K562 (cell line): ENCODE measurements around the gene ZC3H18. TPM values are rescaled to one million over a fixed set of nuclear protein-coding genes. Genes with fewer than 3 reads are reported as not detected.

Source experiments
- ASH1L ChIP-seq: fragments of 450-650 bp; IDR thresholded peaks from 2 replicates; pipeline ENCODE4 v1.6.1; 2018; ENCODE audit warnings: borderline replicate concordance, mild to moderate bottlenecking, low read depth; ENCODE audit not compliant: partially characterized antibody
- CC2D1A ChIP-seq: fragments of 450-650 bp; IDR thresholded peaks from 2 replicates; pipeline ENCODE4 v1.6.1; 2017; ENCODE audit warnings: mild to moderate bottlenecking
- CEBPB ChIP-seq: fragments of 450-650 bp; IDR thresholded peaks from 2 replicates; pipeline ENCODE4 v1.6.1; 2016; ENCODE audit warnings: missing genetic modification characterization, missing compliant biosample characterization
- CSDE1 ChIP-seq, 2 experiments: fragments of 450-650 bp; IDR thresholded peaks; 2 replicates each; pipeline ENCODE4 v1.6.1; 2016; ENCODE audit warnings: mild to moderate bottlenecking in 1 of 2
- FOS ChIP-seq: IDR thresholded peaks from 3 replicates; pipeline ENCODE4 v1.6.1; 2011; ENCODE audit not compliant: insufficient read length; ENCODE audit errors: extremely low read depth
- FOXJ2 ChIP-seq: fragments of 200-800 bp; sonication (Bioruptor generic); IDR thresholded peaks from 2 replicates; pipeline ENCODE4 v1.6.1; 2016; ENCODE audit warnings: missing genetic modification characterization, missing compliant biosample characterization
- HDAC2 ChIP-seq: fragments of 450-650 bp; IDR thresholded peaks from 2 replicates; pipeline ENCODE4 v1.6.1; 2016; ENCODE audit warnings: mild to moderate bottlenecking
- HDAC8 ChIP-seq: fragments of 450-650 bp; IDR thresholded peaks from 2 replicates; pipeline ENCODE4 v1.6.1; 2016; ENCODE audit warnings: mild to moderate bottlenecking, missing genetic modification characterization, moderate library complexity, missing compliant biosample characterization
- HIVEP1 ChIP-seq: fragments of 250-450 bp; sonication (Bioruptor Pico); IDR thresholded peaks from 2 replicates; pipeline ENCODE4 v1.4.0; 2020; ENCODE audit warnings: mild to moderate bottlenecking
- HMGN3 ChIP-seq: IDR thresholded peaks from 2 replicates; pipeline ENCODE4 v1.6.1; 2011; ENCODE audit warnings: borderline replicate concordance, low read depth, mild to moderate bottlenecking, mixed read lengths, low read length; ENCODE audit not compliant: insufficient read length; ENCODE audit errors: extremely low read depth
- MAFK ChIP-seq: IDR thresholded peaks from 2 replicates; pipeline ENCODE4 v1.6.1; 2011; ENCODE audit warnings: low read length, improper control_type of control experiment
- NCOA1 ChIP-seq: fragments of 450-650 bp; IDR thresholded peaks from 2 replicates; pipeline ENCODE4 v1.6.1; 2016; ENCODE audit warnings: low read depth
- PHF20 ChIP-seq: fragments of 450-650 bp; IDR thresholded peaks from 2 replicates; pipeline ENCODE4 v1.6.1; 2018; ENCODE audit not compliant: partially characterized antibody
- PTBP1 ChIP-seq: fragments of 200-400 bp; formaldehyde crosslinking; IDR thresholded peaks from 2 replicates; pipeline ENCODE4 v1.6.1; 2017; ENCODE audit warnings: low read depth, low read length
- RBFOX2 ChIP-seq: fragments of 200-400 bp; formaldehyde crosslinking; IDR thresholded peaks from 2 replicates; pipeline ENCODE4 v1.6.1; 2017; ENCODE audit warnings: low read depth, mild to moderate bottlenecking, low read length, moderate library complexity
- RUNX1 ChIP-seq: sonication (generic); IDR thresholded peaks from 2 replicates; pipeline ENCODE4 v1.6.1; 2016; ENCODE audit warnings: antibody characterized with exemption, low read depth
- SMAD1 ChIP-seq: fragments of 150-350 bp; IDR thresholded peaks from 2 replicates; pipeline ENCODE4 v1.6.1; 2014; ENCODE audit warnings: low read length, low read depth; ENCODE audit not compliant: partially characterized antibody
- SOX6 ChIP-seq: fragments of 450-650 bp; IDR thresholded peaks from 2 replicates; pipeline ENCODE4 v1.6.1; 2014; ENCODE audit warnings: mild to moderate bottlenecking
- SP1 ChIP-seq: sonication (generic); formaldehyde crosslinking; IDR thresholded peaks from 2 replicates; pipeline ENCODE4 v1.8.1; 2022; ENCODE audit warnings: mild to moderate bottlenecking, missing genetic modification reagents
- SREBF1 ChIP-seq: fragments of 150-350 bp; IDR thresholded peaks from 2 replicates; pipeline ENCODE4 v1.6.1; 2014; ENCODE audit warnings: antibody characterized with exemption, low read depth, low read length, borderline replicate concordance
- TCFL5 ChIP-seq: fragments of 250-450 bp; sonication (Bioruptor Pico); conservative IDR thresholded peaks from 2 replicates; pipeline ENCODE4 v1.6.1; 2021; ENCODE audit warnings: mild to moderate bottlenecking, moderate library complexity, matching md5 sums
- ZNF324 ChIP-seq: fragments of 250-450 bp; sonication (Bioruptor Pico); IDR thresholded peaks from 2 replicates; pipeline ENCODE4 v1.4.0; 2020; ENCODE audit warnings: mild to moderate bottlenecking
- ZNF354B ChIP-seq: fragments of 250-450 bp; sonication (Bioruptor Pico); IDR thresholded peaks from 2 replicates; pipeline ENCODE4 v1.4.0; 2020
- ZNF57 ChIP-seq: fragments of 450-650 bp; formaldehyde crosslinking; IDR thresholded peaks from 2 replicates; pipeline ENCODE4 v1.4.0; 2020; ENCODE audit warnings: mild to moderate bottlenecking, moderate library complexity
- polyA plus RNA-seq, 8 experiments: library from polyadenylated mRNA; depleted of rRNA in 4 of 8; stranded (reverse) in 5 of 8; unstranded in 3 of 8; fragments of >200 nt; fragmentation: Nextera tagmentation in 2 of 8; fragmentation: Illumina TruSeq in 1 of 8; extraction: Ambion mirVana in 2 of 8; extraction: Trizol in 1 of 8; gene quantifications; 2 replicates each; pipeline versions ENCODE4 v1.2.1 to v1.2.3, GENCODE V29; 2011 to 2014; ENCODE audit warnings: inconsistent platforms in 1 of 8, missing spikeins in 1 of 8
- total RNA-seq, 7 experiments: library from RNA; depleted of rRNA in 6 of 7; stranded (reverse); fragments of >200 nt in 6 of 7; fragmentation: Illumina TruSeq in 2 of 7; extraction: Trizol in 2 of 7; gene quantifications; 2 replicates each; pipeline versions ENCODE4 v1.2.1 to v1.2.3, GENCODE V29; 2011 to 2021; ENCODE audit warnings: low replicate concordance in 1 of 7
- TF ChIP-seq, protein P1 (sequence below), 2 experiments: fragments of 450-650 bp; IDR thresholded peaks; 2 replicates each; pipeline ENCODE4 v1.6.1; 2016
- TF ChIP-seq, protein P2 (sequence below): sonication (generic); formaldehyde crosslinking; IDR thresholded peaks from 2 replicates; pipeline ENCODE4 v1.8.1; 2023; ENCODE audit warnings: mild to moderate bottlenecking, missing genetic modification reagents
- TF ChIP-seq, protein P3 (sequence below), 2 experiments: fragments of 450-650 bp in 1 of 2; sonication (generic) in 1 of 2; formaldehyde crosslinking in 1 of 2; IDR thresholded peaks in 1 of 2; conservative IDR thresholded peaks in 1 of 2; 2 replicates each; pipeline versions ENCODE4 v1.6.1 to v1.8.1; 2016 to 2023; ENCODE audit warnings: mild to moderate bottlenecking in 2 of 2, moderate library complexity in 2 of 2, inconsistent platforms in 1 of 2, missing genetic modification reagents in 1 of 2

Gene ZC3H18
- total and polyA plus RNA-seq, 9 of the 15 experiments (the other 6 are each of a cell fraction or from before 2014, with no cell fraction given), result 1.7 to 88.7 (median 26.9) TPM

DNA sequence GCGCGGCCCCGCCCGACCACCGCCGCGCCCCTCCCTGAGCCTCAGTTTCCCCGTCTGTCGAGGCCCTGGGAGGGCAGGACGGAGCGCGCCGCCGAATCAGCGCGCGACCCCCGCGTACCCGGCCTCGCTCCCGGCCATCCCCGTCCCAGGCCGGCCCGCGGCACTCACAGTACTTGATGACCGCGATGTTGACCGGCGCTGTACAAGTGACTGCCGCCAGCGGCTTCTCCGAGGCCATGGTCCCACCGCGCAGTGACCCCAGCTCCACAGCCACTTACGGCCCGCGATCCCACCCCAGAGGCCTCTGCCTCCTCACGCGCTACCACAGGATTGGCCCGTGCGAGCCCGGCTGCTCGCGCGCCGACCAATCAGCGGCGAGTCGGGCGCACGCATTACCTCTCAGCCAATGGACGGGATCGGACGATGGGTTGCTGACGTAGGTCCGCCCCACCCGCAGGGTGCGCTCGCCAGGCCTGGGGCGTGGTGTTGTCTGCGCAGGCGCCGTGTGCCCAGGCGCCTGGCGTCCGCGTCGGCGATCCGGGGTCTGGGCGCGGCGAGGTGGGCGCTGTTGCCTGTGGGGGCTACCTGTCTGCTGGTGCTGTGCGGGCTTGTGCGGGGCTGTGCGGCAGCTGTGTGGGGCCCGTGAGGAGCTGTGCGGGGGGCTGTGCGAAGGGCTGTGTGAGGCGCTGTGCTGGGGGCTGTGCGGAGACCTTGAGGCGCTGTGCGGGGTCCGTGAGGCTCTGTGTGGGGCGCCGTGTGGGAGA, 92.8 kb downstream of the ZC3H18 start, which contains the start of gene MVD (continued):
- TF ChIP-seq CC2D1A (no peak; the same call in 1 of the 2 replicates), HDAC2 (no peak), PHF20 (peak; percentile 54), SREBF1 (peak; percentile 88), RUNX1 (0 out of 2 replicates have a peak, but pooled peaks have one; percentile 43), SOX6 (no peak; the same call in 1 of the 2 replicates), PTBP1 (0 out of 2 replicates have a peak, but pooled peaks have one; percentile 45), SP1 (CRISPR knock-in tag) (peak; percentile 97), NCOA1 (no peak; the same call in 1 of the 2 replicates), ZNF324 (CRISPR knock-in tag) (no peak), SMAD1 (no peak), TCFL5 (CRISPR knock-in tag) (no peak), ZNF354B (CRISPR knock-in tag) (no peak), MAFK (no peak), ASH1L (peak; percentile 97), CSDE1 (IDR thresholded peaks at IDR 0.05) (no peak; a peak in 1 of 4 replicates), FOXJ2 (no peak), HIVEP1 (no peak), RBFOX2 (peak; percentile 99), CEBPB (tag) (no peak), HDAC8 (no peak), ZNF57 (CRISPR knock-in tag) (no peak), FOS (peak; percentile 97), HMGN3 (peak; percentile 62)
- TF ChIP-seq, protein P1, sequence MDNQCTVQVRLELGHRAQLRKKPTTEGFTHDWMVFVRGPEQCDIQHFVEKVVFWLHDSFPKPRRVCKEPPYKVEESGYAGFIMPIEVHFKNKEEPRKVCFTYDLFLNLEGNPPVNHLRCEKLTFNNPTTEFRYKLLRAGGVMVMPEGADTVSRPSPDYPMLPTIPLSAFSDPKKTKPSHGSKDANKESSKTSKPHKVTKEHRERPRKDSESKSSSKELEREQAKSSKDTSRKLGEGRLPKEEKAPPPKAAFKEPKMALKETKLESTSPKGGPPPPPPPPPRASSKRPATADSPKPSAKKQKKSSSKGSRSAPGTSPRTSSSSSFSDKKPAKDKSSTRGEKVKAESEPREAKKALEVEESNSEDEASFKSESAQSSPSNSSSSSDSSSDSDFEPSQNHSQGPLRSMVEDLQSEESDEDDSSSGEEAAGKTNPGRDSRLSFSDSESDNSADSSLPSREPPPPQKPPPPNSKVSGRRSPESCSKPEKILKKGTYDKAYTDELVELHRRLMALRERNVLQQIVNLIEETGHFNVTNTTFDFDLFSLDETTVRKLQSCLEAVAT (IDR thresholded peaks at IDR 0.05), result no peak; a peak in 1 of 4 replicates
- TF ChIP-seq, protein P2, sequence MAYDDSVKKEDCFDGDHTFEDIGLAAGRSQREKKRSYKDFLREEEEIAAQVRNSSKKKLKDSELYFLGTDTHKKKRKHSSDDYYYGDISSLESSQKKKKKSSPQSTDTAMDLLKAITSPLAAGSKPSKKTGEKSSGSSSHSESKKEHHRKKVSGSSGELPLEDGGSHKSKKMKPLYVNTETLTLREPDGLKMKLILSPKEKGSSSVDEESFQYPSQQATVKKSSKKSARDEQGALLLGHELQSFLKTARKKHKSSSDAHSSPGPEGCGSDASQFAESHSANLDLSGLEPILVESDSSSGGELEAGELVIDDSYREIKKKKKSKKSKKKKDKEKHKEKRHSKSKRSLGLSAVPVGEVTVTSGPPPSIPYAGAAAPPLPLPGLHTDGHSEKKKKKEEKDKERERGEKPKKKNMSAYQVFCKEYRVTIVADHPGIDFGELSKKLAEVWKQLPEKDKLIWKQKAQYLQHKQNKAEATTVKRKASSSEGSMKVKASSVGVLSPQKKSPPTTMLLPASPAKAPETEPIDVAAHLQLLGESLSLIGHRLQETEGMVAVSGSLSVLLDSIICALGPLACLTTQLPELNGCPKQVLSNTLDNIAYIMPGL, result 0 out of 2 replicates have a peak, but pooled peaks have one; percentile 46
- TF ChIP-seq, protein P3, sequence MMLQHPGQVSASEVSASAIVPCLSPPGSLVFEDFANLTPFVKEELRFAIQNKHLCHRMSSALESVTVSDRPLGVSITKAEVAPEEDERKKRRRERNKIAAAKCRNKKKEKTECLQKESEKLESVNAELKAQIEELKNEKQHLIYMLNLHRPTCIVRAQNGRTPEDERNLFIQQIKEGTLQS (IDR thresholded peaks at IDR 0.05), result no peak
- TF ChIP-seq, protein P3 (CRISPR knock-in tag; conservative IDR thresholded peaks at IDR 0.05), result peak; percentile 68
